Left ventricle myocardium inferior (tissue), 1 donor: ENCODE results near the gene HHIPL2. TPM values are rescaled to one million over a fixed set of nuclear protein-coding genes. Genes with fewer than 3 reads are reported as not detected.

Experiments used
- DNase-seq: peaks from one replicate; pipeline ENCODE4 v3.0.0-alpha.2; 2020
- H3K27ac ChIP-seq: fragments of 200-600 bp; replicated peaks from 2 replicates; pipeline ENCODE4 v1.8.0; 2021
- H3K27me3 ChIP-seq: fragments of 200-600 bp; 2 replicates; pipeline ENCODE4 v1.8.0; 2021; ENCODE audit warnings: low read depth
- H3K36me3 ChIP-seq: fragments of 200-600 bp; 2 replicates; pipeline ENCODE4 v1.8.0; 2021
- H3K4me1 ChIP-seq: fragments of 200-600 bp; 2 replicates; pipeline ENCODE4 v1.8.0; 2021
- H3K4me3 ChIP-seq: fragments of 200-600 bp; 2 replicates; pipeline ENCODE4 v1.8.0; 2021; ENCODE audit warnings: mild to moderate bottlenecking, moderate library complexity
- H3K9me3 ChIP-seq: fragments of 200-600 bp; replicated peaks from 2 replicates; pipeline ENCODE4 v1.8.0; 2021
- CTCF ChIP-seq: fragments of 200-600 bp; IDR thresholded peaks from 2 replicates; pipeline ENCODE4 v1.8.0; 2021; ENCODE audit warnings: antibody characterized with exemption, mild to moderate bottlenecking, borderline replicate concordance
- intact Hi-C: fragments of 100-400 bp; cut with micrococcal nuclease; formaldehyde crosslinking; loops from one replicate; pipeline ENCODE4 v1.11.0; 2022
- total RNA-seq: library from RNA; stranded (reverse); fragmentation: NEBNext Ultra II Directional; extraction: Animal tissue kit (Norgen Biotek cat#: 25700); gene quantifications from one replicate; pipeline ENCODE4 v1.2.1, GENCODE V29; 2021
- donor health status: DM: no; HTN: yes; CAD: no; lungs with severe emphysema.

The HHIPL2 gene
- total RNA-seq, 1 donor from 2014 or later, result not detected

GRCh38 chr1:222529916-222530315 lies 18.0 kb downstream of the HHIPL2 start:
- DNase-seq, result no peak
- Histone ChIP-seq H3K4me1 (no peaks in the 10 kb centered on the region), H3K36me3 (no peaks in the 10 kb centered on the region), H3K9me3 (no peaks in the 10 kb centered on the region), H3K4me3 (no peak overlapping the region), H3K27ac (no peak overlapping the region), H3K27me3 (peaks cover 37% of the 10 kb centered on the region)
- no peak for TF ChIP-seq CTCF
- intact Hi-C loops, result no loop called here

DNA sequence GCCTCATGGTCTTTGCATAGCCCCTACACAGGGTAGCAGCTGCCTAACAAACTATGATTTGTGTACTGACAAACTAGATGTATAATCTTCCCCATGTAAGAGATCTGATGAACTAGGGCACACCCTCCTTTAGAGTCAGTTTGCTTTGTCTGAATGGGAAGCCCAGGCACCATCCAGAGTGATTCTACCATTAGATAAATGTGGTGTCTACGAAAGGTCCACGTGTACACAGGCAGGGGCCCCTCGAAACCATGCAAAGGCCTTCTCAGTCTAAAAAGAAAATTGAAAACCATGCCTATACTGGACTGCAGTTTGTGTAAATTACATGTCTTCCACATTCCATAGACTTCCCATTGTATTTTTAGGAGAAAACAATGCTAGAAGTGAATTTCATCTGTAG lies 18.7 kb downstream of the HHIPL2 start:
- intact Hi-C loops, result no loop called here
- Histone ChIP-seq H3K4me1 (no peaks in the 10 kb centered on the region), H3K36me3 (no peaks in the 10 kb centered on the region), H3K27me3 (peaks cover 44% of the 10 kb centered on the region), H3K9me3 (no peaks in the 10 kb centered on the region), H3K27ac (no peak overlapping the region), H3K4me3 (no peak overlapping the region)
- no peak for TF ChIP-seq CTCF
- DNase-seq, result no peak

DNA sequence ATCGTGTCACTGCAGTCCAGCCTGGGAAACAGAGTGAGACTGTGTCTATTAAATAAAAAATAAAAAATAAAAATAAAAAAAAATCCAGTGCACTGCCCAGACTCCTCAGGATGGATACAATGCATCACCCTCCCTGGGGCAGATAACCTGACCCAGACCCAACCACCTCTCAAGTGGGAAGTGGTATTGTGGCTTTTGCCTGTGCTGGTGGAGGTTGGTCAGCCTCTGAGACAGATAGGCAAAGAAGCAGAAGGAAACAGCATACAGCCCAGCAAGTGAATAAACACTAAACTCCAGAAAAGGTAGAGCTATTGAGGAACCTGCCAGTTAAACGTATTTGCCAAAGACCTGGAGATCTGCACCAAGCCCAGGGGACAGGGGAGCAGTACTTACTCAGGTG lies 22.0 kb downstream of the HHIPL2 start:
- TF ChIP-seq CTCF, result no peak
- Histone ChIP-seq H3K27ac (no peak overlapping the region), H3K36me3 (no peaks in the 10 kb centered on the region), H3K9me3 (no peaks in the 10 kb centered on the region), H3K27me3 (peaks cover 43% of the 10 kb centered on the region), H3K4me1 (no peaks in the 10 kb centered on the region), H3K4me3 (no peak overlapping the region)
- no peak for DNase-seq
- intact Hi-C loops, result no loop called here

- H3K36me3 ChIP-seq, result no peaks in the 10 kb centered on the region
- TF ChIP-seq CTCF, result no peak
- H3K4me3 ChIP-seq, result no peak overlapping the region
- no peak for DNase-seq
- no peaks in the 10 kb centered on the region for H3K9me3 ChIP-seq
- H3K27ac ChIP-seq, result no peak overlapping the region
- H3K27me3 ChIP-seq, result peaks cover 42% of the 10 kb centered on the region
- intact Hi-C loops, result no loop called here
- H3K4me1 ChIP-seq, result no peaks in the 10 kb centered on the region
Measured at GRCh38 chr1:222523852-222524251, 24.1 kb downstream of the HHIPL2 start.

- intact Hi-C loops, result no loop called here
- no peak for DNase-seq
Measured at GRCh38 chr1:222522105-222522915, 25.6 kb downstream of the HHIPL2 start.

More at GRCh38 chr1:222522105-222522915, 25.6 kb downstream of the HHIPL2 start:
- no peaks in the 10 kb centered on the region for H3K9me3 ChIP-seq
- no peaks in the 10 kb centered on the region for H3K4me1 ChIP-seq
- no peak for TF ChIP-seq CTCF
- peaks cover 30% of the 10 kb centered on the region for H3K27me3 ChIP-seq
- H3K4me3 ChIP-seq, result no peak overlapping the region
- H3K27ac ChIP-seq, result no peak overlapping the region
- H3K36me3 ChIP-seq, result no peaks in the 10 kb centered on the region
